Osteoblast (primary cell): ENCODE data around the gene MAP3K20. TPM values are rescaled to one million over a fixed set of nuclear protein-coding genes. Genes with fewer than 3 reads are reported as not detected.
"Not testable (repeated sequence)": the region's sequence is repeated elsewhere in the genome, so short reads cannot be mapped to it uniquely, and the experiment has no call there.

Source experiments
- DNase-seq: peaks from one replicate; pipeline ENCODE4 v3.0.0; 2011; ENCODE audit warnings: low spot score, mixed read lengths; ENCODE audit not compliant: insufficient read length; ENCODE audit errors: missing footprints
- H2AFZ ChIP-seq: 2 replicates; pipeline ENCODE4 v1.6.0; 2011; ENCODE audit warnings: mild to moderate bottlenecking, low read length
- H3K27ac ChIP-seq: 2 replicates; pipeline ENCODE4 v1.5.1; 2011; ENCODE audit warnings: mild to moderate bottlenecking, low read depth, low read length, moderate library complexity
- H3K27me3 ChIP-seq: 2 replicates; pipeline ENCODE4 v1.6.0; 2012; ENCODE audit warnings: mild to moderate bottlenecking, control low read depth, inconsistent platforms, low read length, moderate library complexity; ENCODE audit not compliant: insufficient read depth
- H3K36me3 ChIP-seq: 2 replicates; pipeline ENCODE4 v1.5.1; 2011; ENCODE audit warnings: mild to moderate bottlenecking, low read length, control low read depth, moderate library complexity; ENCODE audit not compliant: insufficient read depth
- H3K4me1 ChIP-seq: 2 replicates; pipeline ENCODE4 v1.5.1; 2011; ENCODE audit warnings: mild to moderate bottlenecking, low read length, control low read depth, moderate library complexity; ENCODE audit not compliant: insufficient read depth
- H3K4me2 ChIP-seq: 2 replicates; pipeline ENCODE4 v1.6.0; 2011; ENCODE audit warnings: mild to moderate bottlenecking, low read length; ENCODE audit not compliant: insufficient read depth
- H3K4me3 ChIP-seq: fragments of 200-600 bp; sonication (generic); 3 replicates; pipeline ENCODE4 v1.5.1; 2012; ENCODE audit warnings: mild to moderate bottlenecking, low read length, inconsistent platforms; ENCODE audit not compliant: insufficient read depth
- H3K79me2 ChIP-seq: 2 replicates; pipeline ENCODE4 v1.6.0; 2012; ENCODE audit warnings: mild to moderate bottlenecking, low read length, control low read depth, inconsistent platforms; ENCODE audit not compliant: insufficient read depth
- H3K9me3 ChIP-seq: 2 replicates; pipeline ENCODE4 v1.5.1; 2011; ENCODE audit warnings: low read depth, low read length, control low read depth
- H4K20me1 ChIP-seq: 2 replicates; pipeline ENCODE4 v1.6.0; 2012; ENCODE audit warnings: mild to moderate bottlenecking, low read length, control low read depth; ENCODE audit not compliant: insufficient read depth
- CTCF ChIP-seq: IDR thresholded peaks from 2 replicates; pipeline ENCODE4 v1.5.1; 2011; ENCODE audit warnings: mild to moderate bottlenecking, low read depth, low read length, moderate library complexity; ENCODE audit errors: extremely low read depth
- total RNA-seq: library from RNA; depleted of rRNA; stranded (reverse); fragments of >200 nt; gene quantifications from 2 replicates; pipeline ENCODE4 v1.2.3, GENCODE V29; 2012

The MAP3K20 gene
- total RNA-seq, 1 donor: 56.1 TPM

- Histone ChIP-seq H3K27ac (no peak overlapping the region), H3K4me3 (no peak overlapping the region), H3K36me3 (no peaks in the 10 kb centered on the region), H4K20me1 (no peaks in the 10 kb centered on the region), H3K27me3 (no peaks in the 10 kb centered on the region), H3K79me2 (no peaks in the 10 kb centered on the region), H3K4me1 (no peaks in the 10 kb centered on the region), H3K4me2 (no peak overlapping the region), H2AFZ (no peak overlapping the region), H3K9me3 (no peaks in the 10 kb centered on the region)
- no peak for TF ChIP-seq CTCF
- no peak for DNase-seq
These were observed 176.9 kb downstream of the MAP3K20 start for GRCh38 chr2:173252581-173252980.

- Histone ChIP-seq H3K4me2 (no peak overlapping the region), H4K20me1 (no peaks in the 10 kb centered on the region), H3K36me3 (peaks cover 11% of the 10 kb centered on the region), H3K4me1 (no peaks in the 10 kb centered on the region), H2AFZ (no peak overlapping the region), H3K27me3 (no peaks in the 10 kb centered on the region), H3K27ac (no peak overlapping the region), H3K4me3 (no peak overlapping the region), H3K79me2 (no peaks in the 10 kb centered on the region), H3K9me3 (no peaks in the 10 kb centered on the region)
- no peak for DNase-seq
- TF ChIP-seq CTCF: no peak
These were observed 179.0 kb downstream of the MAP3K20 start for GRCh38 chr2:173254659-173255058.

DNA sequence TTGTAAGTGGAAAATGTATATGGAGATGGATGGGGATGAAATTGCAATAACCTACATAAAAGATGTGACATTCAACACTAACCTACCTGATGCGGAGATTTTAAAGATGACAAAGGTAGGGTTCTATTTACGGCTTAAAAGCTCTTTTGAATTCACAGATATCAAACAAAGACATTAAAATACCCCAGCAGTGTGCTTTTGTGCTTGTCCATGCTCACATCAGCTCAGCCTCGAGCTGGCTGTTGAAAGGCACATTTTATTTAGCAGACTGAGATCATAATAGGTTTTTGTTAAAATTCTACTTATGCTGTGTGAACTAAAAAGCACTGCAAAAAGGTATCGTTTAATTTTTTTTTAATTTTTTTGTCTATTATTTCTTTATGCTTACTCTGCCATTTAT lies 183.1 kb downstream of the MAP3K20 start:
- no peak overlapping the region for H3K4me2 ChIP-seq
- DNase-seq: no peak
- no peak overlapping the region for H3K4me3 ChIP-seq
- no peak overlapping the region for H3K27ac ChIP-seq
- H3K36me3 ChIP-seq: peaks cover 21% of the 10 kb centered on the region
- no peaks in the 10 kb centered on the region for H3K79me2 ChIP-seq
- H2AFZ ChIP-seq: no peak overlapping the region
- no peaks in the 10 kb centered on the region for H3K9me3 ChIP-seq
- TF ChIP-seq CTCF: no peak
- H3K27me3 ChIP-seq: no peaks in the 10 kb centered on the region
- H4K20me1 ChIP-seq: no peaks in the 10 kb centered on the region
- H3K4me1 ChIP-seq: no peaks in the 10 kb centered on the region

DNA sequence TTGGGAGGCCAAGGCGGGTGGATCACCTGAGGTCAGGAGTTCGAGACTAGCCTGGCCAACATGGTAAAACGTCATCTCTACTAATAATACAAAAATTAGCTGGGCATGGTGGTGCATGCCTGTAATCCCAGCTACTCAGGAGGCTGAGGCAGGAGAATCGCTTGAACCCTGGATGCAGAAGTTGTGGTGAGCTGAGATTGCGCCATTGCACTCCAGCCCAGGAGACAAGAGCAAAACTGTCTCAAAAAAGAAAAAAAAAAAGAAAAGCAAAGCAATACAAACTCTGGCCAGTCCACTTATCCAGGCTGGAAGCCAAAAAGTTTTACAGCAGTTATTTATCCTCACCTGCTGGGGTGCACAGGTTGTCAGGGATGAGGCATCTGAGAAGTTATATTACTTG lies 186.7 kb downstream of the MAP3K20 start:
- not testable (repeated sequence) for H4K20me1 ChIP-seq, H3K27me3 ChIP-seq, H3K4me2 ChIP-seq, DNase-seq, H3K4me1 ChIP-seq, H3K9me3 ChIP-seq, H3K27ac ChIP-seq, H3K79me2 ChIP-seq, H2AFZ ChIP-seq, H3K4me3 ChIP-seq
- H3K36me3 ChIP-seq: peaks cover 34% of the 10 kb centered on the region
